ENCODE data around the gene TAS1R1. TPM values are rescaled to one million over a fixed set of nuclear protein-coding genes. Genes with fewer than 3 reads are reported as not detected.

Gene TAS1R1
- total RNA-seq, 1 experiment from 2014 or later: not detected

Other genes starting within 250 kb of the TAS1R1 start
- gene ACOT7, start 161.5 kb upstream of the TAS1R1 start, total RNA-seq (2014; rRNA removed; shearing (Covaris generic)): 142 and 174 TPM in 2 replicates
- under 0.01 and 0.10 TPM in 2 replicates for gene HES2, start 135.4 kb upstream of the TAS1R1 start, total RNA-seq (2014; rRNA removed; shearing (Covaris generic))
- gene ESPN, start 130.5 kb upstream of the TAS1R1 start, total RNA-seq (2014; rRNA removed; shearing (Covaris generic)): 0.10 TPM in 1 of 2 replicates, not detected in the other
- 0.12 and 0.49 TPM in 2 replicates for gene TNFRSF25, start 89.1 kb upstream of the TAS1R1 start, total RNA-seq (2014; rRNA removed; shearing (Covaris generic))
- 0.60 and 1.3 TPM in 2 replicates for gene PLEKHG5, start 63.6 kb upstream of the TAS1R1 start, total RNA-seq (2014; rRNA removed; shearing (Covaris generic))
- 14.4 and 14.5 TPM in 2 replicates for gene NOL9, start 794 bp upstream of the TAS1R1 start, total RNA-seq (2014; rRNA removed; shearing (Covaris generic))
- 11.4 and 15.6 TPM in 2 replicates for gene ZBTB48, start 24.7 kb downstream of the TAS1R1 start, total RNA-seq (2014; rRNA removed; shearing (Covaris generic))
- 11.1 and 14.6 TPM in 2 replicates for gene KLHL21, start 47.6 kb downstream of the TAS1R1 start, total RNA-seq (2014; rRNA removed; shearing (Covaris generic))
- 10.7 and 11.2 TPM in 2 replicates for gene PHF13, start 58.4 kb downstream of the TAS1R1 start, total RNA-seq (2014; rRNA removed; shearing (Covaris generic))
- 29.9 and 30.8 TPM in 2 replicates for gene THAP3, start 69.6 kb downstream of the TAS1R1 start, total RNA-seq (2014; rRNA removed; shearing (Covaris generic))
- 18.2 and 24.6 TPM in 2 replicates for gene DNAJC11, start 146.5 kb downstream of the TAS1R1 start, total RNA-seq (2014; rRNA removed; shearing (Covaris generic))
- 86.7 and 91.0 TPM in 2 replicates for gene CAMTA1, start 230.1 kb downstream of the TAS1R1 start, total RNA-seq (2014; rRNA removed; shearing (Covaris generic))

All from RPMI7951 (cell line).